Heart left ventricle (tissue), 16 donors: Measurements from ENCODE around the gene PNPLA2. TPM values are rescaled to one million over a fixed set of nuclear protein-coding genes. Genes with fewer than 3 reads are reported as not detected.
A peak's percentile ranks its signal among the peaks of the same experiment; 100 is the strongest.

ENCODE experiments used
- ATAC-seq, 4 donors: fragments of 200-7000 bp; cut with Tn5 transposase; one replicate each; pipeline ENCODE4 v1.9.1; 2020 to 2022; ENCODE audit warnings: moderate library complexity in 4 of 4, mild to moderate bottlenecking in 3 of 4, moderate number of reproducible peaks in 1 of 4
- DNase-seq, 5 donors: peaks; one replicate each; pipeline ENCODE4 v3.0.0-alpha.2; 2020
- H3K27ac ChIP-seq, 12 donors: fragments of 200-600 bp; sonication (generic) in 4 of 12; one replicate each; pipeline versions ENCODE4 v1.5.0 to v1.8.0; 2016 to 2022; ENCODE audit warnings: mild to moderate bottlenecking in 2 of 12
- H3K27me3 ChIP-seq, 9 donors: fragments of 200-600 bp; sonication (generic) in 2 of 9; one replicate each; pipeline versions ENCODE4 v1.5.1 to v1.8.0; 2016 to 2022; ENCODE audit warnings: mild to moderate bottlenecking in 3 of 9
- H3K36me3 ChIP-seq, 9 donors: fragments of 200-600 bp; sonication (generic) in 2 of 9; one replicate each; pipeline versions ENCODE4 v1.5.0 to v1.8.0; 2018 to 2022; ENCODE audit warnings: mild to moderate bottlenecking in 2 of 9
- H3K4me1 ChIP-seq, 12 donors: fragments of 200-600 bp; sonication (generic) in 4 of 12; one replicate each; pipeline versions ENCODE4 v1.5.0 to v1.8.0; 2016 to 2022; ENCODE audit warnings: mild to moderate bottlenecking in 3 of 12
- H3K4me3 ChIP-seq, 12 donors: fragments of 200-600 bp; sonication (generic) in 4 of 12; one replicate each; pipeline versions ENCODE4 v1.5.0 to v1.8.0; 2017 to 2022; ENCODE audit warnings: mild to moderate bottlenecking in 9 of 12, moderate library complexity in 4 of 12
- H3K9me3 ChIP-seq, 12 donors: fragments of 200-600 bp; sonication (generic) in 4 of 12; one replicate each; pipeline versions ENCODE4 v1.5.0 to v1.8.0; 2016 to 2022; ENCODE audit warnings: mild to moderate bottlenecking in 1 of 12
- POLR2A ChIP-seq, 2 donors: fragments of 450-650 bp; IDR thresholded peaks; one replicate each; pipeline ENCODE4 v1.6.1; 2017; ENCODE audit warnings: antibody characterized with exemption in 2 of 2, mild to moderate bottlenecking in 2 of 2, moderate library complexity in 2 of 2
- WGBS, 4 donors: extraction: QIAGEN DNeasy Blood & Tissue Kit in 2 of 4; methylation state at CpG; one replicate each; pipeline versions ENCODE4 v1.1.5 to v1.1.7; 2013 to 2018; 5-methylcytosine and 5-hydroxymethylcytosine counted together
- intact Hi-C, 10 donors: fragments of 100-400 bp; cut with DNase I; formaldehyde crosslinking; loops; one replicate each; pipeline versions ENCODE4 v1.11.1 to v1.14.2; 2022
- polyA plus RNA-seq, 2 donors: library from polyadenylated mRNA; stranded (reverse); fragments of 200-250 nt; gene quantifications; one replicate each; pipeline ENCODE4 v1.2.3, GENCODE V29; 2013
- total RNA-seq, 9 donors: library from RNA; depleted of rRNA in 2 of 9; stranded (reverse); fragments of >200 nt in 2 of 9; fragmentation: NEBNext Ultra II Directional in 3 of 9; extraction: Animal tissue kit (Norgen Biotek cat#: 25700) in 3 of 9; gene quantifications; one replicate each; pipeline versions ENCODE4 v1.1.0 to v1.2.4, GENCODE V29; 2016 to 2023
- TF ChIP-seq, protein P1 (sequence below), 12 donors: fragments of 200-600 bp; sonication (generic) in 4 of 12; IDR thresholded peaks; one replicate each; pipeline versions ENCODE4 v1.5.0 to v1.8.0; 2018 to 2022; ENCODE audit warnings: antibody characterized with exemption in 12 of 12, mild to moderate bottlenecking in 5 of 12
- donor health status: ischemic (EF 13 %, LVEDD 7.1; RV severe dilation, severe dysfunction).
- donor health status: healthy with polysubstance abuse.
- donor health status: DM: no; HTN: yes; CAD: no.
- donor health status: DM: no; HTN: no; CAD: no.
- donor health status: ischemic (EF 25% LVEDD 6.9; RV normal size, moderate dysfunction).
- donor health status: ischemic (EF 25% LVEDD 5.7; RV mildly dilated, moderate dysfunction).
- donor health status: healthy.
- donor health status: DM: yes; HTN: yes; CAD: no.
- donor health status: ischemic (EF 35%, LVEDD 5.7; RV mildly dilated, moderate dysfunction).
- donor health status: nonischemic (EF 11% LVEDD 7.7; RV severe dilation, severe dysfunction).
- donor health status: DM: yes; HTN: yes; CAD: no.
- donor health status: PGD.
- donor health status: ischemic (EF 29% LVEDD 5.4; RV normal size, mild dysfunction).
- donor health status: nonischemic (EF 23%, LVEDD 6.1; RV moderate dilation, normal function).

Gene PNPLA2
- total and polyA plus RNA-seq, 11 donors = 112 to 348 (median 215) TPM

DNA sequence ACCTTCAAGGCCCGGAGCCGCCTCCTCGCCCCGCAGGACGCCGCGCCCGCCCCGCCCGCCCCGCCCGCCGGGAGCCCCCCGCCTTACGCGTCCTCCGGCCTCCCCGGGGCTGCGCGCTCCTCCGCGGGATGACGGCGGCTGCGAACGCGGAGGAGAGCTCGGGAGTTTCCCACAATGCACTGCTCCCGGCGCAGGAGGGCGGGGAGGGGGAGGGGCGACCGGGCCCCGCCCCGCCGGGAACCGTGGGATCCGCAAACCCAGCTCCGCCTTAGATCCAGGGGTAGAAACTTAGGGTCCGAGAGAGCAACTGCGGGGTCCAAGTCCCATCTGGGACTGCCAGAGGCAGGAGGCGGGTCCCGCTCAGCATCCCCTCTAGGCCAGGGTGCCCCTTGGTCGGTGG, 28.8 kb upstream of the PNPLA2 start, which contains the start of gene CEND1:
Gene CEND1, minus strand, starts transcription at position 148 of the 400 bp plus-strand sequence. CDS start 1,514 bp downstream, outside the sequence.
- peak within 1 kb of the TSS in 6 of 12 donors; percentile 10 to 37 (median 30) for H3K4me3 ChIP-seq

DNA sequence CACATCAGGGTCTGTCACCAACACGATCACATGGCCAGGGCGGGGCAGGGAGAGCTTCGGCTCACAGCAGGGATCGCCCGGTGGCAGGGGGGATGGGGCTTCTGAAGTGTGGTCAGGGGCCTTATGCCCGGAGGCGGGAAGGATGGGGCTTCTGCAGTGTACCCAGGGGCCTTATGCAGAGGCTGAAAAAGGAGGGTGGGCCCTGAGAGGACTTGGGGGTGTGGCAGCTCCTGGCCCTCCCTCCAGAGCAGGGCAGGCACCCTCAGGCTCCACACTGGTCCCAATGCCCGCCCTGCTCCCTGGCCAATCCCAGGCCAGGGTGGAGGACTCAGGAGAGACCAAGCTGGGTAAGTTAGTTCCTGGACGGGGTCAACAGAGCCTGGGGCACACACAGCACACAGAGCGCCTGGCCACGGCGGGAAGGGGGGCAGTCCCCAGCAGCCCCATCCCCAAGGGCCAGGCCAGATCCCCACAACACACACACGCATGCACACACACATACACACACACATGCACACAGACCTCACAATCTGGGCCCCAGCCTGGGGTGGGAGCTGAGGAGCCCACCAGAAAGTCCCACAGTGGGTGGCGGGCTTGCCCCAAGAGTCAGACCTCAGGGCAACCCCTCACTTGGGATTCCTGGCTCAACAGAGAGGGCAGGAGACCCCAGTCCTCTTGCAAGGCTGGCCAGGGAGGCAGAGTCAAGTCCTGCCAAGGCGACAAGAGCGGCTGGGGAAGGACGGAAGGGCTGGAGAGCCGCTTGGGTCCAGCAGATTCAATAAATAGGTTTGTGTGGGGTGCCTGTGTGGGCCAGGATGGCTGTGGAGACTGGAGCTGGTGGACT, 27.8 kb upstream of the PNPLA2 start:
- whole genome bisulfite sequencing, 4 donors = 67 to 69% (median 67%) methylated on average over 15 to 18 of the region's 18 CpGs
- no peaks in the 10 kb centered on the region for H3K9me3 ChIP-seq

More for the DNA sequence above, 28.8 kb upstream of the PNPLA2 start, which contains the start of gene CEND1:
- no peaks in the 10 kb centered on the region for H3K9me3 ChIP-seq
- TF ChIP-seq POLR2A (IDR thresholded peaks at IDR 0.05) = no peak
- TF ChIP-seq, protein P1, sequence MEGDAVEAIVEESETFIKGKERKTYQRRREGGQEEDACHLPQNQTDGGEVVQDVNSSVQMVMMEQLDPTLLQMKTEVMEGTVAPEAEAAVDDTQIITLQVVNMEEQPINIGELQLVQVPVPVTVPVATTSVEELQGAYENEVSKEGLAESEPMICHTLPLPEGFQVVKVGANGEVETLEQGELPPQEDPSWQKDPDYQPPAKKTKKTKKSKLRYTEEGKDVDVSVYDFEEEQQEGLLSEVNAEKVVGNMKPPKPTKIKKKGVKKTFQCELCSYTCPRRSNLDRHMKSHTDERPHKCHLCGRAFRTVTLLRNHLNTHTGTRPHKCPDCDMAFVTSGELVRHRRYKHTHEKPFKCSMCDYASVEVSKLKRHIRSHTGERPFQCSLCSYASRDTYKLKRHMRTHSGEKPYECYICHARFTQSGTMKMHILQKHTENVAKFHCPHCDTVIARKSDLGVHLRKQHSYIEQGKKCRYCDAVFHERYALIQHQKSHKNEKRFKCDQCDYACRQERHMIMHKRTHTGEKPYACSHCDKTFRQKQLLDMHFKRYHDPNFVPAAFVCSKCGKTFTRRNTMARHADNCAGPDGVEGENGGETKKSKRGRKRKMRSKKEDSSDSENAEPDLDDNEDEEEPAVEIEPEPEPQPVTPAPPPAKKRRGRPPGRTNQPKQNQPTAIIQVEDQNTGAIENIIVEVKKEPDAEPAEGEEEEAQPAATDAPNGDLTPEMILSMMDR (IDR thresholded peaks at IDR 0.05) = no peak
- WGBS, 4 donors = 4 to 40% (median 5%) methylated on average over 4 to 44 of the region's 44 CpGs
- intact Hi-C loops = loop anchor here in 1 of 10 donors (10.0 kb wide), 1 partner anchor 55 kb away; no protein-coding TSS in a partner anchor
- peak in 1 of 5 donors; percentile 30 for DNase-seq
- H3K4me1 ChIP-seq = peaks cover 0 to 13% (median under 1%) of the 10 kb centered on the region in 12 donors
- H3K36me3 ChIP-seq = peaks cover 0 to 30% (median 0%) of the 10 kb centered on the region in 9 donors
- ATAC-seq = peak in 1 of 4 donors; percentile 47
- H3K27ac ChIP-seq = no peak within 1 kb of the TSS
- peaks cover 0 to 22% (median 7%) of the 10 kb centered on the region in 9 donors for H3K27me3 ChIP-seq

DNA sequence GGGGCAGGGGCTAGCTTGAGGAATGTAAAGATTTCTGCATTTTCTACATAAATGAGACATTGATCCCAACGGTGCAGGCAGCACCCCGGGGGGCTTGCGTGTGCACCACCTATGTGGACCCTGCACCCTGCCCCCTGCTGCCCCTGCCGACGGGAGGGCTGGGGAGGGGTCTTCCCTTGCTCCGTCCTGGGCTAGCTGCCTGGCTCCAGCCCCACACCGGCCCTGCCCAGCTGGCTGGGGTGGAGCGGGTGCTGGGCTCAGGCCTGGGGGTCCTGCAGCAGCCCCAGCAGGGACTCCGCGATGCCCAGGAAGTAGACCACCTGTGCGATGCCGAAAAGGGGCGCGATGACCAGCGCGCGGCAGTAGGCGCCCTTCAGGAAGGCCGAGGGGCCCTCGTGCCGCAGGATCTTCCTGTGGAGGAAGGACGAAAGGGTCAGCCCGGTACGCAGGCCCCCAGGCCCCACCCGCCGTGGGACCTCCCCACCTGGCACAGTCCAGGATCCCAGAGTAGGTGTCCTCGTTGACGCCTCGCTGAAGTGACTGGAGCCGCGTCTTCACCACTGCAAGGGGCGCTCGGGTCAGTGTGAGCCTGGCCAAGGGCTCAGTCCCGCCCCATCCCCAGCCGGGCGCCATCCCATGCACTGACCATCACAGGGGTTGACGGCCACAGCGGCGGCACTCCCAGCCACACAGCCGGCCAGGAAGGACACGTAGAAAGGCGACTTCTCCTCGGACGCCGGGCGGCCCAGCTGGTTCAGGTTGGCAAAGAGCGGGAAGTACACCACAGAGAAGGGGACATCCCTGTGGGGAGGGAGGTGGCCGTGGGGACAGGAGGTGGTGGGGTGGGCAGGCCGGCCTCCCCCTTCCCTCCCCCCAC, 26.8 kb upstream of the PNPLA2 start:
- 93 to 95% (median 94%) methylated on average over 34 to 49 of the region's 49 CpGs for WGBS, 4 donors
- H3K27ac ChIP-seq = no peak overlapping the region
- ATAC-seq (no peak), DNase-seq (no peak)
- no peak overlapping the region for H3K4me3 ChIP-seq
- peaks cover 5 to 33% (median 17%) of the 10 kb centered on the region in 12 donors for H3K4me1 ChIP-seq
- peaks cover 0 to 22% (median 7%) of the 10 kb centered on the region in 9 donors for H3K27me3 ChIP-seq
- TF ChIP-seq, protein P1 (IDR thresholded peaks at IDR 0.05) = no peak
- no peak for TF ChIP-seq POLR2A (IDR thresholded peaks at IDR 0.05)
- intact Hi-C loops = loop anchor here in 1 of 10 donors (10.0 kb wide), 1 partner anchor 57 kb away; no protein-coding TSS in a partner anchor
- H3K9me3 ChIP-seq = no peaks in the 10 kb centered on the region
- H3K36me3 ChIP-seq = peaks cover 0 to 30% (median 0%) of the 10 kb centered on the region in 9 donors

More for the DNA sequence above, 27.8 kb upstream of the PNPLA2 start:
- no peak for DNase-seq
- intact Hi-C loops = loop anchor here in 1 of 10 donors (10.0 kb wide), 1 partner anchor 56 kb away; no protein-coding TSS in a partner anchor
- Histone ChIP-seq H3K27me3 (peaks cover 0 to 22% (median 7%) of the 10 kb centered on the region in 9 donors), H3K27ac (no peak overlapping the region), H3K36me3 (peaks cover 0 to 30% (median 0%) of the 10 kb centered on the region in 9 donors), H3K4me1 (peaks cover 0 to 23% (median 9%) of the 10 kb centered on the region in 12 donors), H3K4me3 (no peak overlapping the region)
- ATAC-seq = no peak
- no peak for TF ChIP-seq POLR2A (IDR thresholded peaks at IDR 0.05)
- TF ChIP-seq, protein P1 (IDR thresholded peaks at IDR 0.05) = no peak
